GM18951 (cell line): ENCODE results near the gene AFF1.

ENCODE experiments used
- POLR2A ChIP-seq: IDR thresholded peaks from 4 replicates; pipeline ENCODE4 v1.6.1; 2011; ENCODE audit warnings: mild to moderate bottlenecking; ENCODE audit not compliant: insufficient read length, insufficient read depth; ENCODE audit errors: extremely low read depth
- in situ Hi-C: fragments of 300-500 bp; cut with MboI; formaldehyde crosslinking; loops from one replicate; pipeline ENCODE4 v1.12.0; 2022; ENCODE audit warnings: low sequenced_read_pairs, mixed read lengths, inconsistent platforms; ENCODE audit not compliant: unreplicated experiment

The AFF1 gene

DNA sequence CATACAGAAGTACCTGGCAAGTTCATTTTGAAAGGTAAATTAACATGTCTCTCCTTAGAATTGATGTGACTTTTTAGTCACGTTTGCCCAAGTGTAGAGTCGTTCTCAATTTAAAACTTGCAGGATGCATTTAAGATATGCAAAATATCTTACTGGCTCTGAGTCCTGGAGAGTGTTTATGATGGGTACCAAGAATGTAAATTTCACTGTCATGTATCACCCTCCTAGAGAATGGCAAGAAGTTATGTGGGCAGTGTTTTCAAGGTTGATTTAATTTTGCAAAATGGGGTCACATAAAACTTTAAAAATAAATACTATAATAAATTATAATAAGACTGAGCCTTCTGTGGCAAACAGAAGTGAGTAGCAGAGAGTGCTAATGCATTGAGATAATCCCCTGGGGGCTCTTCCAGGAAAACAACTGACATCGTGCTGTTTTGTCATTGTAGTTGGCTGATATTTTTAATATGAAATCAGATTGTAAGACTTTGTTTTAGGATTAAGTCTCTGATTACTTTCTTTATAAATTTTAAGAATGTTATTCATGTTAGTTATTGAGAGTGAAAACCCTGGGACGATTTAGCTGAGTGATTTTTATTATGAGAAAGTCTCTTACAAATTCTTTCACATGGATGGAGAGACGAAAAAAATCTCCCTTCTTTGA lies 103.0 kb downstream of the AFF1 start:
- in situ Hi-C loops = no loop called here
- no peak for TF ChIP-seq POLR2A

- TF ChIP-seq POLR2A = no peak
- in situ Hi-C loops = no loop called here
Measured at GRCh38 chr4:87038837-87039615, 104.2 kb downstream of the AFF1 start.

DNA sequence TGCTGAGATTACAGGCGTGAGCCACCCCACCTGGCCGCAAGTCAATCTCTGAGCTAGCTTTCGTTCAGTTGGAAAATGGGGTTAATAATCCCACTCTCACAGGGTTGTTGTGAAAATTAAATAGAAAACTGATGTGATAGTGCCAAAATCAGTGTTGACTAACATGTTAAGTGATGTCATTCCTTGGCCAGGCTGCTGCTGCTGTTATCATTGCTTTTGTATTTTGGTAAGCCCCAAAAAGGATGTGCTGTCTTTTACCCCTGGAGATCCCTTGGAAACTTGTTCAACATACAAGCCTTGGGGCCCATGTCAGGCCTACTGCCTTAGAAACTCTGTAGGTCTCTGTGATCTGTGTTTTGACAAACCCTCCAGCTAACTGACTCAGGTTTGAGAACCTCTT lies 106.3 kb downstream of the AFF1 start:
- in situ Hi-C loops = no loop called here
- no peak for TF ChIP-seq POLR2A

DNA sequence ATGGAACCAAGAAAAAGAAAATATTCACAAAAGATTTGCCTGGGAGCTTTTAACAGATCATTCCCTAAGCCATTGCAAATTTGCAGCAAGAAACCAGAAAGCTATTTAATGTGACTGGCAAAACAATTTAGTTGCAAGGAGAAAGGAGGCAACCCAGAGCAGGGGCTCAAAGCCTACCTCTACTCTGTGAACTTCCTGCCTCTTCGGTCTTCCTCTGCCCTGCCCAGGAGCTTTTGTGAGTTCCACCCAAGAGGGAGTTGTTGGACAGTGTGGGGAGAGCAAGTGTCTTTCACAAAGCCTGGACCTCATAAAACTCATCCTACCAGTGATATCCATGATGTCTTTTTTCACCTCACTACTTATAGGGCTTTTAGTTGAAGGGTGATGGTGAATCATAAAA lies 107.4 kb downstream of the AFF1 start:
- no peak for TF ChIP-seq POLR2A
- in situ Hi-C loops = no loop called here

GRCh38 chr4:87042986-87043820 lies 108.4 kb downstream of the AFF1 start:
- no peak for TF ChIP-seq POLR2A
- in situ Hi-C loops = no loop called here

GRCh38 chr4:87044511-87045233 lies 109.9 kb downstream of the AFF1 start:
- in situ Hi-C loops = no loop called here

DNA sequence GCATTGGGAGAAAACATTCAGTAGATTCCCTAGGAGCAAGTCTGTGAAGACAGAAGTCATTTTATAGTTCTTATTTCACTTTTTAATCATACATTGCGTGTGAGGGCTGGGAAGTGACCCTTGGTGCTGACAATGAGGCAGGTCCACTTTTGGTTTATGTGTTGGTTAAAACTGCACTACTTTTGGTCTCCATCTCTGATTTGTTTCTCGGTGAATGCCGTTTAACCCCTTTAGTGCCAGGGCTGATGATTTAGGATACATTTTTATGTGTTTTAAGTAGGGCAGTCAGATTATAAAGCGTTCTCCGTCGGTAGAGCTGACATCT lies 110.4 kb downstream of the AFF1 start:
- TF ChIP-seq POLR2A = no peak
- in situ Hi-C loops = no loop called here

More at GRCh38 chr4:87044511-87045233, 109.9 kb downstream of the AFF1 start:
- no peak for TF ChIP-seq POLR2A

GRCh38 chr4:87045659-87046058 lies 110.8 kb downstream of the AFF1 start:
- no peak for TF ChIP-seq POLR2A
- in situ Hi-C loops = no loop called here

DNA sequence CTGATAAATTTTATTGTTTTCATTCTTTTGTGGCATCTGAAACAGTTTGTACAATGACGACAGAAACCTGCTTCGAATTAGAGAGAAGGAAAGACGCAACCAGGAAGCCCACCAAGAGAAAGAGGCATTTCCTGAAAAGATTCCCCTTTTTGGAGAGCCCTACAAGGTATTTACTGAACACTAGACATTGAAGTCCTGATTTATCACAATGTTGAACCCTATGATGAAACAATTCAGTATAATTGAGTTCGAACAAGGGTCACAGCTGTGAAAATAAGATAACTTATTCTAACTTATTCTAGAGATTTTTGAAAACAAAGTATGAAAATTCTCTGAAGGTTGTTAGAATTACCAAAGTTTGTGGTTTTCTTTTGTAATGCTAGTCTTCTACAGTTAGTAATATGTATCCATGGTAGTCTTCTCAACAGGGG lies 111.3 kb downstream of the AFF1 start:
- in situ Hi-C loops = no loop called here
- no peak for TF ChIP-seq POLR2A

DNA sequence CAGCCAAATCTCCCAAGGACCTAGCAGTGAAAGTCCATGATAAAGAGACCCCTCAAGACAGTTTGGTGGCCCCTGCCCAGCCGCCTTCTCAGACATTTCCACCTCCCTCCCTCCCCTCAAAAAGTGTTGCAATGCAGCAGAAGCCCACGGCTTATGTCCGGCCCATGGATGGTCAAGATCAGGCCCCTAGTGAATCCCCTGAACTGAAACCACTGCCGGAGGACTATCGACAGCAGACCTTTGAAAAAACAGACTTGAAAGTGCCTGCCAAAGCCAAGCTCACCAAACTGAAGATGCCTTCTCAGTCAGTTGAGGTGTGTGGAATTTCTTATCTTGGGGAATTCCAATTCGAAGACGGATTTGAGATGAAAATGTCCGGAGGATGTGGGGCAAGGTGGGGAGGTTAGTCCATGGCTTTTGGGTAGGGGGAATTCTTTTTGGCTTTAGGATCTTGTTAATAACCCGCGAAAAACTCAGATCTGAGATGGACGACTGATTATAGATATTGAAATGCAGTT lies 112.5 kb downstream of the AFF1 start:
- no peak for TF ChIP-seq POLR2A
- in situ Hi-C loops = no loop called here

DNA sequence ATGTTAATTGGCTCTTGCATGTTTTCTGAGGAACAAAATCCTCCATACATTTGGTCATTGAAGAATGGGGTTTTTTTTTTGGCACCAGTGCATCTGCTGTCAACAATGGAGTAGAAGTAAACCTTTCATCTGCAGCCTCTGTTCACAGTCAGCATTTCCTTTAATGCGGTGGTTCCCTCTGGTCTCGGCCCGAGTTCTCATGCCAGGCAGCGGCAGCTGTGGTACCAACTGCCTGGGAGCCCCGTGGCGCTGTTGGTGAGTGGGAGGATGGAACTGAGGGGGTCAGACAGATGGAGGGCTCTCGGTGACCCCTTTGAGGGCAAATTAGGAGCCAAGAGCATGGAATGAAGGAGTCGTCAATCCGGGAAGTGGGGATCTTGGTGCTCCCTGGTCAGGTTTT lies 114.7 kb downstream of the AFF1 start:
- TF ChIP-seq POLR2A = no peak
- in situ Hi-C loops = no loop called here

DNA sequence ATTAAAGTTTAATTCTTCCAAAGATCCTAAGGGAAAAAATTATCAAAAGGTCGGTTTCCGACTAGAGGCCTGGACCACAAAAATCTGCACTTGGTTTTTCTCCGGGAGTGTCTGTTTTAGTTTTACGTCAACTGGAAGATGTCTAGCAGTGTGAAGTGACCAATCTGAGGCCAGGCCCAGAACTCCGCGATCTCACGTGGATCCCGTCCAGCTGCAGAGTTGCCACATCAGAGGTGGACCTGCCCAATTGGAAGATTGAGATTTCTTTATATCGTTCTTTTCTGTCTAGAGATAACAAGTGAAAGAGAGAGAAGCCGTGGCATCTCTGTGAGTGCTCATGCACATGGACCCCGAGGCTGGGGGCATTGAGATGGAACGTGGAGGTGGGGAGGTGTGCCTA lies 115.8 kb downstream of the AFF1 start:
- in situ Hi-C loops = no loop called here
- no peak for TF ChIP-seq POLR2A
